Psoas muscle (tissue), 8 donors: ENCODE results near the gene ATF5. TPM values are rescaled to one million over a fixed set of nuclear protein-coding genes. Genes with fewer than 3 reads are reported as not detected.

ENCODE experiments used
- ATAC-seq, 4 donors: fragments of 200-7000 bp; cut with Tn5 transposase; one replicate each; pipeline ENCODE4 v1.9.1; 2020; ENCODE audit warnings: moderate library complexity in 3 of 4, mild to moderate bottlenecking in 2 of 4
- DNase-seq, 2 donors: peaks; one replicate each; pipeline ENCODE4 v3.0.0-alpha.2; 2020
- H3K27ac ChIP-seq: fragments of 200-600 bp; one replicate; pipeline ENCODE4 v1.8.0; 2022
- H3K27me3 ChIP-seq, 3 donors: fragments of 200-600 bp in 1 of 3; one replicate each; pipeline versions ENCODE4 v1.6.1 to v1.8.0; 2013 to 2022; ENCODE audit warnings: low read length in 2 of 3, mild to moderate bottlenecking in 2 of 3, moderate library complexity in 1 of 3; ENCODE audit not compliant: insufficient read depth in 3 of 3
- H3K36me3 ChIP-seq, 2 donors: fragments of 200-600 bp in 1 of 2; one replicate each; pipeline versions ENCODE4 v1.6.1 to v1.8.0; 2013 to 2022; ENCODE audit warnings: low read depth in 1 of 2, mild to moderate bottlenecking in 1 of 2, moderate library complexity in 1 of 2; ENCODE audit not compliant: insufficient read depth in 1 of 2
- H3K4me1 ChIP-seq: fragments of 200-600 bp; one replicate; pipeline ENCODE4 v1.8.0; 2022
- H3K4me3 ChIP-seq: fragments of 200-600 bp; one replicate; pipeline ENCODE4 v1.8.0; 2022; ENCODE audit warnings: mild to moderate bottlenecking
- H3K9me3 ChIP-seq: fragments of 200-600 bp; one replicate; pipeline ENCODE4 v1.8.0; 2022
- CTCF ChIP-seq: fragments of 200-600 bp; IDR thresholded peaks from one replicate; pipeline ENCODE4 v1.8.0; 2022; ENCODE audit warnings: antibody characterized with exemption
- WGBS, 3 donors: extraction: QIAGEN DNeasy Blood & Tissue Kit; methylation state at CpG; one replicate each; pipeline versions ENCODE4 v1.1.6 to v1.1.7; 2013; 5-methylcytosine and 5-hydroxymethylcytosine counted together
- intact Hi-C, 2 donors: fragments of 100-400 bp; cut with DNase I; formaldehyde crosslinking; loops; one replicate each; pipeline versions ENCODE4 v1.11.0 to v1.14.2; 2022
- polyA plus RNA-seq, 3 donors: library from polyadenylated mRNA; stranded (reverse); fragments of 200-250 nt; gene quantifications; one replicate each; pipeline ENCODE4 v1.2.3, GENCODE V29; 2013
- total RNA-seq, 4 donors: library from RNA; stranded (reverse); fragmentation: NEBNext Ultra II Directional in 2 of 4; extraction: Animal tissue kit (Norgen Biotek cat#: 25700) in 2 of 4; gene quantifications; one replicate each; pipeline versions ENCODE4 v1.2.1 to v1.2.4, GENCODE V29; 2021 to 2023
- donor health status: healthy with polysubstance abuse.
- donor health status: DM: no; HTN: no; CAD: no; lungs with moderate emphysema.
- donor health status: Bipolar disorder and iron deficiency.
- donor health status: healthy.
- donor health status: DM: yes; HTN: yes; CAD: no.
- donor health status: DM: no; HTN: no; CAD: no.
- donor health status: DM: no; HTN: no; CAD: no.
- donor health status: DM: yes; HTN: yes; CAD: no.

The ATF5 gene
- total and polyA plus RNA-seq, 7 donors, result 10.0 to 39.4 (median 21.0) TPM

GRCh38 chr19:49908480-49909420, 20.3 kb upstream of the ATF5 start:
- DNase-seq (no peak), ATAC-seq (no peak)
- TF ChIP-seq CTCF, result no peak
- Histone ChIP-seq H3K4me3 (no peak overlapping the region), H3K9me3 (no peaks in the 10 kb centered on the region), H3K36me3 (peaks cover 0 to 65% of the 10 kb centered on the region in 2 donors), H3K4me1 (no peaks in the 10 kb centered on the region), H3K27ac (no peak overlapping the region), H3K27me3 (no peaks in the 10 kb centered on the region)
- 91 to 93% (median 92%) methylated on average over 36 to 37 of the region's 37 CpGs for WGBS, 3 donors
- intact Hi-C loops, result no loop called here

GRCh38 chr19:49910179-49910578, 18.8 kb upstream of the ATF5 start:
- H3K27ac ChIP-seq, result no peak overlapping the region
- H3K27me3 ChIP-seq, result no peaks in the 10 kb centered on the region
- DNase-seq (no peak), ATAC-seq (no peak)
- intact Hi-C loops, result no loop called here
- no peak for TF ChIP-seq CTCF
- peaks cover 0 to 71% of the 10 kb centered on the region in 2 donors for H3K36me3 ChIP-seq
- H3K4me1 ChIP-seq, result no peaks in the 10 kb centered on the region
- no peaks in the 10 kb centered on the region for H3K9me3 ChIP-seq
- H3K4me3 ChIP-seq, result no peak overlapping the region
- 77 to 84% (median 79%) methylated on average over 5 of the region's 5 CpGs for WGBS, 3 donors

- Histone ChIP-seq H3K4me3 (no peak overlapping the region), H3K27me3 (no peaks in the 10 kb centered on the region), H3K4me1 (no peaks in the 10 kb centered on the region), H3K36me3 (peaks cover 0 to 75% of the 10 kb centered on the region in 2 donors), H3K27ac (no peak overlapping the region), H3K9me3 (no peaks in the 10 kb centered on the region)
- 67 to 70% (median 69%) methylated on average over 9 of the region's 9 CpGs for WGBS, 3 donors
- intact Hi-C loops, result no loop called here
- ATAC-seq, result no peak
- no peak for TF ChIP-seq CTCF
- DNase-seq, result no peak
These were observed 17.4 kb upstream of the ATF5 start for GRCh38 chr19:49911381-49912145.

- Histone ChIP-seq H3K9me3 (no peaks in the 10 kb centered on the region), H3K4me1 (no peaks in the 10 kb centered on the region), H3K36me3 (peaks cover 0 to 71% of the 10 kb centered on the region in 2 donors), H3K27me3 (no peaks in the 10 kb centered on the region), H3K27ac (no peak overlapping the region), H3K4me3 (no peak overlapping the region)
- TF ChIP-seq CTCF, result no peak
- intact Hi-C loops, result no loop called here
- DNase-seq (no peak), ATAC-seq (no peak)
- 85 to 87% (median 86%) methylated on average over 20 to 21 of the region's 21 CpGs for WGBS, 3 donors
These were observed 15.9 kb upstream of the ATF5 start for GRCh38 chr19:49912965-49913685.
